SH-SY5Y (cell line): ENCODE data around the gene PTPRK.

ENCODE experiments used
- GATA2 ChIP-seq: IDR thresholded peaks from 2 replicates; pipeline ENCODE4 v1.6.1; 2011; ENCODE audit warnings: mild to moderate bottlenecking, low read depth, low read length
- GATA3 ChIP-seq: IDR thresholded peaks from 2 replicates; pipeline ENCODE4 v1.6.1; 2011; ENCODE audit warnings: low read depth, mild to moderate bottlenecking, low read length, moderate library complexity

DNA sequence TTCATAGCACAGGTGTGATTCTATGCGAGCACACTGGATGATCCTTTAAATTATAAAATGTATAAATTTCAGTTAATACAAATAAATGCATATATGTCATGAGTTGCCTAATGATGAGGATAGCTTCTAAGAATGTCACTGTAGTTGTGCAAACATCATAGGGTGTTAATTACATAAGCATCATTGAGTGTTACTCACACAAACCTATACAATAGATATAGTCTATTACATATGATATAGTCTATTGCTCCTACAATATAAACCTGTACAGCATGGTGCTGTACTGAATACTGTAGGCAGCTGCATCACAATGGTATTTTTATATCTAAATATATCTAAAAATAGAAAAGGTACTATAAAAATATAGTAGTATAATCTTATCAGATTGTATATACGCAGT, 159.0 kb downstream of the PTPRK start:
- TF ChIP-seq GATA2 (no peak), GATA3 (no peak)
